Superior temporal gyrus (tissue), 1 donor: ENCODE measurements around the gene SEMA4F.
"Not testable (repeated sequence)": the region's sequence is repeated elsewhere in the genome, so short reads cannot be mapped to it uniquely, and the experiment has no call there.

Source experiments
- DNase-seq: peaks from one replicate; pipeline ENCODE4 v3.0.0-alpha.2; 2016; ENCODE audit errors: extremely low spot score

SEMA4F gene, protein sequence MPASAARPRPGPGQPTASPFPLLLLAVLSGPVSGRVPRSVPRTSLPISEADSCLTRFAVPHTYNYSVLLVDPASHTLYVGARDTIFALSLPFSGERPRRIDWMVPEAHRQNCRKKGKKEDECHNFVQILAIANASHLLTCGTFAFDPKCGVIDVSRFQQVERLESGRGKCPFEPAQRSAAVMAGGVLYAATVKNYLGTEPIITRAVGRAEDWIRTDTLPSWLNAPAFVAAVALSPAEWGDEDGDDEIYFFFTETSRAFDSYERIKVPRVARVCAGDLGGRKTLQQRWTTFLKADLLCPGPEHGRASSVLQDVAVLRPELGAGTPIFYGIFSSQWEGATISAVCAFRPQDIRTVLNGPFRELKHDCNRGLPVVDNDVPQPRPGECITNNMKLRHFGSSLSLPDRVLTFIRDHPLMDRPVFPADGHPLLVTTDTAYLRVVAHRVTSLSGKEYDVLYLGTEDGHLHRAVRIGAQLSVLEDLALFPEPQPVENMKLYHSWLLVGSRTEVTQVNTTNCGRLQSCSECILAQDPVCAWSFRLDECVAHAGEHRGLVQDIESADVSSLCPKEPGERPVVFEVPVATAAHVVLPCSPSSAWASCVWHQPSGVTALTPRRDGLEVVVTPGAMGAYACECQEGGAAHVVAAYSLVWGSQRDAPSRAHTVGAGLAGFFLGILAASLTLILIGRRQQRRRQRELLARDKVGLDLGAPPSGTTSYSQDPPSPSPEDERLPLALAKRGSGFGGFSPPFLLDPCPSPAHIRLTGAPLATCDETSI

DNA sequence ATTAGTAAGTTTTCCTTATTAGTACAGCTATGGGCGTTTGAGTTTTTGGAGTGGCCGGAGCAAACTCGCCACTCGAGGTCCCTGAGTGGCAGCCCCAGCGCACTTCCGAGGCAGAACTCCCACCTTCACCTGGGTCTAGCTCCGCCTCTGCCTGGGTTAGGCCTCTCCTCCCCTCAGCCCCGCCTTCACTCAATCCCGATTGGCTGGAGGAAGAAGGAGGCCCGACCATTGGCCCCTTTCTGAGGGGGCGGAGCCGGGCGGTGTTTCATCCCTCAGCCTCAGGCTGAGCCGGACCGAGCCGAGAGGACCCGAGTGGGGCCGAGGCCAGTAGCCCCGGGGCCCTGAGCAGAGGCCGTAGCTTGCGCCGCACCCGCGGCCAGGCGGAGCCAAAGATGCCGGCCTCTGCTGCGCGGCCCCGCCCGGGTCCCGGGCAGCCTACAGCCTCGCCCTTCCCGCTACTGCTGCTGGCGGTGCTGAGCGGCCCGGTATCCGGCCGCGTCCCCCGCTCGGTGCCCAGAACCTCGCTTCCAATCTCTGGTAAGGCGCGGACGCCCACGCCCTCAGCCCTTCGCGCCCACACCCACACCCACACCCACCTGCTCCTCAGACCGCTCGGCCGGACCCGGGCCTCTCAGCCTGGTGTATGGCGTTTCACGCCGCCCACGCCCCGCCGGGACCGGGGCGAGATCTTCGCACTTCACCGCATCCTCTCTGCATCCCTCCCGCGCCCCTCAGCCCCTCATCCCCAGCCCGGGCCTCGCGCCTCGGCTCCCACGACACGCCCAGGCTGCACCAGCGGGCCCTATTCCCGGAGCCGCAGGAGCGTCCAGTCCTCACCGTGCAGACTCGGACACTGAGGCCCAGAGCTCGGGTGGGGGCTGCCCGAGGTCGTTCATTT lies at the start of gene SEMA4F:
TSS of gene SEMA4F (plus strand) at position 263 of the 898 bp plus-strand sequence. CDS start at position 393, 130 bp downstream.
- DNase-seq, result peak; percentile 98

DNA sequence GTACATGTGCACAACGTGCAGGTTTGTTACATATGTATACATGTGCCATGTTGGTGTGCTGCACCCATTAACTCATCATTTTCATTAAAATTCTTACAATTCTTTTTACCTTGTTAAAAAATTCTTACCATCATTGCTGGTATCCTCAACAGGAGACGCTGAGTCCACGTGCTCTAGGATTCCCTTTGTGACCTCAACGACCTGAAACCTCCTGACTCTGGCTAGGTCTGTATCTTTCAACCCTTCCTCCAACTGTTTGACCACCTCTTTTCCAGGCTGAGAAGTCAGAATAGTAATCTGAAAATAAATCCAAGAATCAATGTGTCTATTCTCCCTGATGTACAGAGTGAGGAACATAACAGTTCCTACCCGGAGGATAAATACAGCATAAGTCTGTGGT lies 47.1 kb upstream of the SEMA4F start:
- no peak for DNase-seq

DNA sequence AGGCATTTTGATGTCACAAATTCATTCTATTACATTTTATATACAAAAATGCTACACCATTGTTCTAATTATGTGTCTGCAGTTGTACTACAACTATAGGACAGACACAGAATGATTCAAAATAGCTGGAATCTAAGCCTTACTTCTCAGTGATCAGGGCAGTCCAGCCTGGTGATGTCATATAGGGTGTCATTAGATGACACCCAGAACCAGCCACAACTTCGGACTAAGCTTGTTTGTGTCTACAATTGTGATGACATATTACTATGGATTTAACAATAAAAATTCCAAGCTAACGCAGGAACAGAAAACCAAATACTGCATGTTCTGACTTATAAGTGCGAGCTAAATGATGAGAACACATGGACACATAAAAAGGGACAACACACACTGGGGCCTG lies 36.9 kb upstream of the SEMA4F start:
- DNase-seq, result no peak

DNA sequence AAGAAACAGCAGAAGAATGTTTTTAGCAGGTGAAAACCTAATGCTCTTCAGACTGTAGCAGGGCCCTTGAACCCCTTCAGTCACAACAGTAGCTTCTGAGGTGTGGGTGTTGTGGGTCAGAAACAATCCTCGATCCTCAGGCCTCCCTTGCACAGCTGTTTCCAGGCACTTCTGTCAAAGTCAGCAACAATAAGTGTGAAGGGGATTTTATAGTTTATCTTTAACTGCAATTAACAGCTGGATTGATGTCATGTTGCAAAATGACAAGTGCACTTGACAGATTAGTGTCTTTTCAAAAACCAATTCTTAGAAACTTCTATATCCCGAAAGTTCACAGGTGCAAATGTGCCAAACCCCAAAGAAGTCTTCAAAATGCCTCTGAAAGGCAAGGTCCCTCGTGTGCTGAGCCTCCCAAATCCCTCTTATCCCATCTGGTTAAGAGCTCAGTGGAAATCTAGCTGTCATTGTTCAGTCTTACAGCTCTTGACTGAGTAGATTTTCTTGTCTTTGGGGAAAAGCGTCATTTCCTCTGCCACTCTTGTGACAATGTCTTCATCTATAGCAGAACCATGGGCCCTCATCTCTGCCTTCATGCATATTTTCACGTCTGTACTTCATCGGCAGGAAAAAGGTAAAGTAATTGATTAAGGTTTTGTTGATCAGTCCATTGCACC lies 35.5 kb upstream of the SEMA4F start:
- no peak for DNase-seq

DNA sequence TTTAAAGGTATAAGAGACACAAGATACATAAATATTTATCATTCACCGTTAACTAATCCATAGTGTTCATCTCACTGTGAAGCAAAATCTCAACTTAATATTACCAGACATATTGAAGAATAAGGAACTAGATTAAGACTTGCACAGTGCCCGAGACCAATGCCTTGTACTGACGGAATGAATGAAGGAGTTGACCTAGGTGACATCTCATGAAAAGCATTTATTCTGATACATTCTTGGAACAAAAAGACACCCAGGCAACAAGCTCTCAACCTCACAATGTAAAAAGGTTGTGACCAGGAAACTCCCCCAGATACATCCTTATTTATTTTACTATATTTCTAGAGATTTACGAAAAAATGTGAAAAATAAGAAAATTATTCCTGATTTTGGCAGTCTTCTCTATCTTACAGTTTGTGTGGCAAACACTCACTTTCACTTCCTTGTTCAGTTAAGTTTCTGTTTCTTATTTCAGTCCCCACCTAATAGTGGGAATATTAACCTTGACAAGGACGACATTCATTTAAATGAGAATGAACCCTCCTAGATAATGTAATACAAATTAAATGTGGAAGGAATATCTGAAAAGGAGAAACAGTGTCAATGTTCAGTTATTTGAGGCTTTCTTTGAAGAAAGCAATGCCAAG lies 34.3 kb upstream of the SEMA4F start:
- DNase-seq, result no peak

DNA sequence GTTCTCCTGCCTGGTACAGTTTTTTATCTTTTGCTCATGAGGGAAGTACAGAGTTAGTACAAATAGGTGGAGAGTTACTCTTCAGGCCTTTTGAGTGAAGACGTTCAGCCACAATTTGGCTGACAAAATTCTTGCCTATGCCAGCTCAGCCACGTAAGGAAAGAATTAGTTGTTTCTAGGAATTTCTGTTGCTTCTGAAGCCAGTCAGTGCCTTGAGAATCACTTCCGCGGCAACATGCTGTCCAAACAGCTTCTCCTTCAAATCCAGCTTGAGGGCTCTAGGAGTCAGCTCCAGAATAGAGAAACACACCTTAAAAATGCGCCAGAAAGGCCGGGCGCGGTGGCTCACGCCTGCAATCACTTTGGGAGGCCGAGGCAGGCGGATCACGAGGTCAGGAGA lies 33.4 kb upstream of the SEMA4F start:
- no peak for DNase-seq

DNA sequence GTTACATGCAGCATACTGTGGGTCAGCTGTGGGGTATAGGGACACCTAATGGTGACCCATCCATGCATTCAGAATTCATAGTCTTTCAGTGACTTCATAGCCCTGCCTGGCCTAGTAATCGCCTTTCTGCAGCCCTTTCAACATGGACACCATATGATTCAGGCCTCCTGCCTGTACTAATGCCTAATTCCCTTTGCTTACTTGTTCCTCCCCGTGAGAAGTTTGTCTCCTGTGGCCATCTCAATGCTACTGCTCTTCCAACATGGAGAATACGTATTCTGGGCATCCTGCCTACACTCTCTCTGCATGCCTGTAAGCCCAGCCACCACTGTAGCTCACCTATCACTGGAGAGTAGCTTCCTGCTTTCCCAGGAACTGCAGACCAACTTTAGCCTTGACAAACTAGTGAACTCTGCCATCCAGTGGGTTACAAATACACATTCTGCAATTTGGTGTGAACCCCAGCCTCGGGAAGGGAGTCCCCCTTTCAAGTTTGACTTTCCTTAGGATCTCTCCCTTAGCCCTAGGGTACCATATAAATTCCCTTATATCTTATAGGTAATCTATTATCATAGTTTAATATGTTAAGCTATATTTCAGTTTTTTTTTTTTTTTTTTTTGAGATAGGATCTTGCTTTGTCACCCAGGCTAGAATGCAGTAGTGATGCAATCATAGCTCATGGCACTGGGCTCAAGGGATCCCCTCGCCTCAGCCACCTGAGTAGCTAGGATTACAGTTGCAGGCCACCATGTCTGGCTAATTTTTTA lies 28.2 kb upstream of the SEMA4F start:
- DNase-seq, result no peak

DNA sequence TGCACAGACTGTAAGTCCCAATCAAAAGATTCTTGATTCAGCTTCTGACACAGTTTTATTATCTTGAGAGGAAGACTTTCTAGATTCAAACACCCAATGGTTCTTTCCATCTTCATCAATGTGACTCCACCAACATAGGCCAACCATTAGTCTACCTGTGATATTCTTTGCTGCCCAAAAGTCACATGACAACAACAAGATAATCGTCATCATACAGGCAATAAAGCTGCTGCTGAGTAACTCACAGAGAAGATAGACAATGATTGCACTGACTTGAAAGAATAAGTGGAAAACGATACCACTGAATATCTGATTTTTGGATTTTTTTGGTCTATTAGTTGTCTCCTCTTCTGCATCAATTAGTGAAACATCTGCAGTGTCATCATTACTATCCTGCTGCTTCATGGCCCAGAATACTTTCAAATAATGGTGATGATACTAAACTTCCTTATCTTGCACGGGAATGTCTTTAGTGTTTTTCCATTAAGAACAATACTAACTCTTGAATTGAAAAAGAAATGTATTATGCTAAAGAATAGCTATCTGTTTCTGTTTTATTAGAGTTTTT lies 25.4 kb upstream of the SEMA4F start:
- no peak for DNase-seq

DNA sequence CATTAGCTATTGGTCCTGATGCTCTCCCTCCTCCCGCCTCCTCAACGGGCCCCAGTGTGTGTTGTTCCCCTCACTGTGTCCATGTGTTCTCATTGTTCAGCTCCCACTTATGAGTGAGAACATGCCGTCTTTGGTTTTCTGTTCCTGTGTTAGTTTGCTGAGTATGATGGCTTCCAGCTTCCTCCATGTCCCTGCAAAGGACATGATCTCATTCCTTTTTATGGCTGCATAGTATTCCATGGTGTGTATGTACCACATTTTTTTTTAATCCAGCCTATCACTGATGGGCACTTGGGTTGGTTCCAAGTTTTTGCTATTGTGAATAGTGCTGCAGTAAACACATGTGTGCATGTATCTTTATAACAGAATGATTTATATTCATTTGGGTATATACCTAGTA lies 23.6 kb upstream of the SEMA4F start:
- DNase-seq, result not testable (repeated sequence)

DNA sequence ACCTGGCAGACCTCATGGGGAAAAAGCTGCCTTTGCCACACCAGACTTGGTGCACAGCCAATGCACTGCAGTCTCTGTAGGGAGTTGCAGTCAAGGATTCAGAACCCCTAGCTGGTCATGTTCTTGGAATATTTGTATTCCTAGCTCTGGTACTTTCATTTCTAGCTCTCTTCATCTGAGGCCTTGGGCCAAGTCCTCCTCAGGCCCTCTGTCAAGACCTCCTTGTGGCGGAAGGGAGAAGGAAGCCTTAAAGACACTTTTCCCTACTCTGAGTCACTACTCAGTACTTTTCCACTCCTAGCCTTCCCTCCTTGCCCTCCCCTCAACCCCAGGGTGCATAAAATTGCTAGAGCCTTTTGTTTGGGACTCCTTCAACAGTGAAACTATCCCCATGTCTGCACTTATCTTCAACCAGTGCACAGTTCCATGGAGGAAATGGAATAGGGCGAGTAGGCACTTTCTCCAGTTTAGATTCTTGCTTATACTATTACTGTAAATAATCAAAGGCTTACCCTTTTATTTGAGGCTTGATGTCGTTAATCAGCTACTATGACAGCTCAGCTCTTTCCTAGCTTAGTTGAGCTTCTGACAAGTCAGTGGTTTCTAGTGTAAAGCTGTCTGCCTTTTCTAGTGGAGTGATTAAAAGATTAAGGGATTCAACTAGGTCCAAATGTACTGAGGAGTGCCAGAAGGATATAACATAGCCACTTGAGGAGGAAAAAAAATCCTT lies 21.7 kb upstream of the SEMA4F start:
- DNase-seq, result no peak

DNA sequence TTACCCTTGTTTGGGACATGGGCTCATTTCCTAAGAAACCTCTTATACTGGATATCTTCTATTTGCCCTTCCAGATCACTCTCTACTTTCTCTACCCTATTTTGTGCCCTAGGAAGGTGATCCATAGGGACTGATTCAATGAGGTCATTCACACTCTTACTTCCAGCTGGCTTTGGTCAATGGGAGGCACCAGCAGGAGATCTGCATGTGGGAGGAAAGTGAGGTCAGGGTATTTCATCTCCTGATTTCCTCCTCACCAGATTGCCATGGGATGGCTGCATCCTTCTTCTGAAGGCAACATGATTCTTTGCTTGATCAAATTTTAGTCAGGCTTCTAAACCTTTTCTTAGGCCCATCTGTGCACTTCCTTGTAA lies 21.1 kb upstream of the SEMA4F start:
- DNase-seq, result no peak

DNA sequence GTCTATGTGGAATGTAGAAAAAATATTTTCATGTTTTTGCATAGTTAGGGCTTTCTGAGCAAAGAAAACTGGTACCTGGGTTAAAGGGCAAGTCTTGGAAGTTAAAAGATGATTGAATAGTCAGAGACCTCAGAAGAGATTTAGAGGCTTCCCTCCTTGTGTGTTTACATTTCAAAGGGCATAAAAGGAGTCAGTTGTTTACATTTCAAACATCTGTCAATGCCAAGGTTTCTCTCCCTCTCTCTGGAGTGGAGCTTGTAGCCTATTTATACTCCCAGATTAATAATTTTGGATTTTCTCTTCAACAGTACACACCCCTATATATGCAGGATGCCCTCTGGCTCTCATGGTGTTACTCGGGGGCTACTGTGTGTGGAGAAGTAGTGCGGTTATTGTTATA lies 14.5 kb upstream of the SEMA4F start:
- no peak for DNase-seq

DNA sequence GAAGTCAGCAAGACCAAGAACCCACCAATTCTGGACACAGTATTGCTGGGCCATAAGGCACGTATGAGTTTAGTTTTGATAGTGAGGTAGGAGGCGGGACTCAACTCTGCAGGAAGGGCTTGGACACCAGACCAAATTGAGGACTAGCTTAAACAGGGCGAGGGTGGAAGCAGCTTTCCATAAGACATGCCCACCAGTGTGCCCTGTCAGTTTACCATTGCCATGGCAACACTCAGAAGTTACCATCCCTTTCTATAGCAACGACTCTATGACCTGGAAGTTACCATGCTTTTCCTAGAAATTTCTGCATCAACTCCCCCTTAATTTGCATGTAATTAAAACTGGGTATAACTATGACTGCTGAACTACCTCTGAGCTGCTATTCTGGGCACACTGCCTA lies 8.7 kb upstream of the SEMA4F start:
- DNase-seq, result no peak

DNA sequence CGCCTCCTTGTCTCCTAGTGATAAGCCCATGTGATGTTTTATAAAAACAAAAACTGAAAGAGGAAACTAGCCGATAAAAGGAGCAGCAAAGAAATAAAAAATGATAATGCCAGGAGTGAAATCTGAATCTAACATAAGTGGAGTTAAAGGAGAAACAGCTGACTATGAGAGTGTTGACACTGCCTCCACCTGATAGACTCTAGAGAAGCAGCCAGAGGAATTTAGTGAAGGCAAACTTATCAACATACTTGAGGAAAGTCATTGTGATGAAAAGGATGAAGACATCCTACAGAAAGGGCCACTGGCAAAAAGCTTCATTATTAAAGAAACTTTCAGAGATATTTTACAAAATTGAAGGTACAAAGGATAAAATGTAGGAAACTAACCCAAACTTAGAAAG lies 7.8 kb upstream of the SEMA4F start:
- no peak for DNase-seq

DNA sequence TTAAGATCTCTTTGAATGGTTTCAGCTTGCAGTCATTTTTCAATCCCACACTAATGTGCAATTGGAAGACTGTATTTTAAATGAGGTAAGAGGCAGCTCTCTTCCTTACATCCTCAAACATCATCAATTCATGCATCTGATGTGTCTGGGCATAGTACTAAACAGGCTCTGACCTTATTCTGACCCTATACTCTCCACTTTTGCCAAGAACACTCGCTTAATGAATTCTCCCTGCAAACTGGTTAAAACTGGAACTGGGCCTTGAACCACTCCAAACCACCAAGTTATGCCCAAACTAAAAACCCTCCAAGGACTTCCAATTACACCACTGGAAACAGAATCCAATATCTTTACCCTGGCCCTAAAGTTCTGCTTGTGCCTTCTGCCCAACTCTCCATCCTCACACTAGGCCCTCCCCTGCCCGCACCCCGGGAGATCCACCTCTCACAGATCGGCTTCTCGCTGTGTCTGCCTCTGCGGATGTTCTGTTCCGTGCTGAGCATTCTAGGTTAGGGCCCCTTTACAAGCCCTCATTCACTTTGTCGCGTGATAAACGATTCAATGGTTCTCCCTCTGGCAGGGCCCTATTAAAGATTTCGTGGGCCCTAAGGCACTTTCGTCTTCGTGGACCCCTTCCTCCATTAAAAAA lies 7.1 kb upstream of the SEMA4F start:
- no peak for DNase-seq

DNA sequence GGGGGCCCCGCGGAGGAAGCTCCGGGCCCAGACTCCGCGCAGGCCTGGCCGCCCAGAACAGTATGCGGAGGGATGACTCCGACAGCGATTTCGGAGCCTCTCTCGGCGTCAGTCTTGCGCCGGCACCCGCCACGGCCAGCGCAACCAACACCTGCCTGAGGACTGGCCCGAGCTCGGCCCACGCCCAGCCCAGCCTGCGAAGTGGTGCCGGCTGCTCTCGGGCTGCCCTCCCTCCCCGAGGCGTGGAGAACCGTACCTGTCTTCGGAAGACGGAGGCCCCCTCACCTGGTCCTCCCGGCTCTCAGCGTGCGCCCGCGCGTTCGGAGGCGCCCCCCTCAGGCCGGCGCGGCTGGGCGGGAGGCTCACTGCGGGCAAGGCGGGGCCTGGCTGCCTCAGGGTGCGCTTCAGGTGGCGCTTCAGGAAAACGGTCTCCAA lies 6.0 kb upstream of the SEMA4F start, which contains the start of gene M1AP:
TSS of gene M1AP (minus strand) at position 322 of the 435 bp plus-strand sequence. CDS start 8,055 bp downstream, outside the sequence.
- no peak for DNase-seq

DNA sequence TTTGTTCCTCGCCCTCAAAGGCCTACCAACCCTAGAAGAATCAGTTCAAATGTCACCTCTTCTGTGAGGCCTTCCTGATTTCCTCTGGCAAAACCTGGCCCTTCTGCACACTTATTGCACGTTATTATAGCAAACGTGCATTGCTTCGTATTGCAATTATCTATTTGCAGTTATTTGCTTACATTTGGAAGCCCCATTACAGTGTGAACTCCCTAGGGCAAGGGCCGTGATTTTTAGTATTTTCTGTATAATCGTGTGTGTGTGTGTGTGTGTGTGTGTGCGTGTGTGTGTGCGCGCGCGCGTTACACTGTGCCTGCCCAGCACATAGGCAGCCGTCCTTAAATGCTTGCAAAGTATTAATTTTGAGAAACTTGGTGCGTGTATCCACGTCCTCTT lies 460 bp upstream of the SEMA4F start:
- no peak for DNase-seq

DNA sequence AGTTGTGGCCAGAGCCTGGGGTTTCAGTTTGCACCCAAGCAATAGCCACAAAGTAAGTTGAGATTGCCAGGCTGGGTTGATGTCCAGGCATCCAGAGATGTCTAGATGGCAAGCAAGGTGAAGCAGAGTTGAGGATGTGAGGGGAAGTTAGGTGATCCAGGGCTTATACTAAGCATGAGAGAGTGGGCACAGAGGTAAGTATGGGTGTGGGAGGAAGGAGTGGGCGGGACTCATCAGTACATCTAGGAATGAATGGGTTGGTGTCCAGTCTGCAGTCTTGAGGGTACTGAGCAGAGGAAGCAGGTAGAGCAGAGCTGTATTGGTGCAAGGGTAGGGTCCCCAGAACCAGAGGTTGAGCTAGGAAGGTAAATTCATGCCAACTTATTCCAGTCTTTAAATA lies 1.5 kb downstream of the SEMA4F start:
- no peak for DNase-seq

DNA sequence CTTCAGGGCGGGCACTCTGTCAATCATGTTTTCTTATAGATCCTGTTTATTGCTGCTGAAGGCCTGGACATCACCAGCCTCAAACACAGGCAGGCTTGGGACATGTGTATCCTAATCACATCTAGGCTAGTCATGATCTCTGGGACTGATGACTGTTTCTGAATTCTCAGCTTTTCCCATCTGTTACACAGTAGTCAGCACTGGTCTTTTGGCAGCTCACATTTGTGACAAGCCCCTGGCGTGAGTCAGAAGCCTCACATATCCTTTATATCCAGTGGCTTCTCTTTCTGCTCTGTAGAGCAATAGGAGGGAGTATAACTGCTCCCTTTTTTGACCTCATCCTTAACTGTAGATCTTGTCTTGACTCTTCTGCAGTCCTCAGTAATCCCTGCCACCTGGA lies 4.5 kb downstream of the SEMA4F start:
- DNase-seq, result no peak
